GM21786 (cell line): Measurements from ENCODE around the gene TCIRG1.

Experiments used
- ATAC-seq: cut with Tn5 transposase; IDR thresholded peaks from one replicate; pipeline ENCODE4 v1.9.1; 2021; ENCODE audit not compliant: unreplicated experiment

The TCIRG1 gene

GRCh38 chr11:68016904-68017817 lies 21.7 kb upstream of the TCIRG1 start:
- no peak for ATAC-seq

DNA sequence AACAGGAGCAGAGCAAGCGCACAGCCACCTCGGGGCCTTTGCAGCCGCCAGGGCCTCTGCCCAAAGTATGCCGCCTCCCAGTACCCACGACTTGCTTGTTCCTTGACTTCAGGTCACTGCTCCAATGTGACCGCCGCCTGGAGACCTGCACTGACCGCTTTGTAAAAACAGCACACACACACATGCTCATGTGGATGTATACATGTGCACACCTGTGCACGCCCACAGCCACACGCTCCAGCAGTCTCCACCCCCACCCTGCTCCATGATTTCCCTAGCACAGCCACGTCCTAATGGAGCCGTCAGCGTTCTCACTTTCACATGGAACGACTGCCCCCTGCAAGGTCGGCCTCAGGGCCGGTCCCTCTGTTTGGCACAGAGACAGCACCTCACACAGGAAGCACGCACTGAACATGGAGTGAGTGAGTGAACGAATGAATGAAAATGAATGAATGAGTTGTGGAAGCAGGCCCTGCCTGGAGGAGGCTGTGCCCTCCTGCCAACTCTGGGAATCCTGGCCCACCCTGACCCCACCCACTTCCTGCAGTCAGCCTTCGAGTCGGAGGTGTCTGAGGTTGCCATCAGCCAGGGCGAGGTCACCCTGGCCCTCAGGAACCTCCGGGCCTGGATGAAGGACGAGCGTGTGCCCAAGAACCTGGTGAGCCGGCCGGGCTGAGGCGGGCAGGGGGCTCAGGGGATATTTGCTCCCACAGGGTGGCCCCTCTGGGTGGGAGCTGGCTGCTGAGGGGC lies 20.7 kb upstream of the TCIRG1 start:
- no peak for ATAC-seq

GRCh38 chr11:68018730-68019190 lies 20.1 kb upstream of the TCIRG1 start:
- ATAC-seq: no peak

- no peak for ATAC-seq
Observed at GRCh38 chr11:68019486-68019885, 19.3 kb upstream of the TCIRG1 start.

DNA sequence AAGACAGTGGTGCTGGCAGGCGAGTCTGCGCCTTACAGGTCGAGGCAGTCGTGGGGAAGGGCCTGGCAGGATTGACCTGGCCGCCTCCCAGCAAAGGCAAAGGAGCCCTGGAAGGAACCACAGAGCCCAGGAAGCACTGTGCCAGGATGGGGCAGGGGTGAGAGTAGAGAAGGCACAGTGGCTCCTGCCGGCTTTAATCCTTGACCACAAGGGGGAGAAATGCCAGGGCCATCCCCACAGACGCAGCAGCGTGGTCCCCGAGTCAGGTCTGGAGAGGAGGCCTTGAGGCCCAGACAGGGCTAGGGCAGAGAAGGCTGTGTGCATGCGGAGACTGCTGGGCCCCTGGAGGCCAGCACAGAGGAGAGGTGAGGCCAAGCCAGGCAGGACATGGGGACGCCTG lies 18.2 kb upstream of the TCIRG1 start:
- no peak for ATAC-seq

- ATAC-seq: no peak
Observed at GRCh38 chr11:68021167-68021787, 17.5 kb upstream of the TCIRG1 start.

GRCh38 chr11:68022531-68022930 lies 16.3 kb upstream of the TCIRG1 start:
- ATAC-seq: no peak

DNA sequence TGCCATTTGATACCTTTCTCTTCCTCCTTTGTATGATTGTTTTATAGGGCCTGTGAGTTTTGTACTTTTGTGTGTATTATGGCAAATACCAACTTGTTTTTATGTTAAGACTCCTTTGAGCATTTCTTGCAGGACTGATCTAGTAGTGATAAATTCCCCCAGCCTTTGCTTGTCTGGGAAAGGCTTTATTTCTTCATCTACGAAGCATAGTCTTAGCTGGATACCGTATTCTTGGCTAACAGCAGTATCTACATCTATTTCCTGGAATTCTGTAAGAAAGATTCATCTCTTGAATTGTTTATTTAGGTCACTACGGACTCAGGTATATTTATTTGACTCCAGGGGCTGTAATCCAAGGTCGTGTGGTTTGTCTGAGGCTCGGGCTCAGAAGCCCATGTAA lies 14.3 kb upstream of the TCIRG1 start:
- ATAC-seq: no peak

DNA sequence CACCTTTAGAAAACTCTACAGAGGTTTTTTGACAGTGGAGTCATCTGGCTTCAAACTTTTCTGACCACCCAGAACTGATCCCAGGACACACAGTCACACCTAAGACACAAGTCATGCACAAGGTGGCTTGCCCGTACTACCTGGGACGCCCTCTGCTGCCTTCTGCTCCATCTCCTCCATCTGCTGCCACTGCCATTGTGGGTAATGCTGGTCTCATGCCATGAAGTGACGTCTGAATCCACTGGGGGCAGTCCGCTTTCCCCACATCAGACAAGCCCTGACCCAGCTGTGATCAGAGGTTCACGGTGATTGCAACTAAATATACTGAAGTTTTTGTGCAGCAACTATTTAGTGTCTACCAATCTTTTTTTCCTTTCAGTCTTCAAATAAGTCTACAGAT lies 13.8 kb upstream of the TCIRG1 start:
- no peak for ATAC-seq

GRCh38 chr11:68026391-68027105 lies 12.3 kb upstream of the TCIRG1 start:
- ATAC-seq: no peak

DNA sequence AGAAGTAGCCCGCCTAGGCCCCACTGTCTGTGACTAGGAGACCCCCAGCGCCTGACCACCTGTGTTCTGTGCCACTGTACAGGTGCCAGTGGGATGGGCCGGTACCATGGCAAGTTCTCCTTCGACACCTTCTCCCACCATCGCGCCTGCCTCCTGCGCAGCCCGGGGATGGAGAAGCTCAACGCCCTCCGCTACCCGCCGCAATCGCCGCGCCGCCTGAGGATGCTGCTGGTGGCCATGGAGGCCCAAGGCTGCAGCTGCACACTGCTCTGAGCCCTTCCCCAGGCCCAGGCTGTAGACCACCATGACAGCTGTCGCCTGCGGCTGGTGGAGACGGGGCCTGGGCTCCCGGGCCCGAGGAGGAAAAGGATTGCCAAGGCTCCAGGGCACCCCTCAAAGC lies 11.2 kb upstream of the TCIRG1 start:
- no peak for ATAC-seq

- ATAC-seq: no peak
Observed at GRCh38 chr11:68028802-68029545, 9.9 kb upstream of the TCIRG1 start.

GRCh38 chr11:68030318-68031143 lies 8.3 kb upstream of the TCIRG1 start, which contains the start of gene NDUFS8:
Gene NDUFS8 (plus strand): TSS chr11:68030681. CDS start chr11:68032152, 1,471 bp downstream.
- ATAC-seq: peak; percentile 94

GRCh38 chr11:68031144-68031464 lies 7.7 kb upstream of the TCIRG1 start:
- ATAC-seq: no peak

- no peak for ATAC-seq
Observed at GRCh38 chr11:68032003-68032402, 6.8 kb upstream of the TCIRG1 start.

GRCh38 chr11:68032997-68033707 lies 5.7 kb upstream of the TCIRG1 start:
- ATAC-seq: no peak

DNA sequence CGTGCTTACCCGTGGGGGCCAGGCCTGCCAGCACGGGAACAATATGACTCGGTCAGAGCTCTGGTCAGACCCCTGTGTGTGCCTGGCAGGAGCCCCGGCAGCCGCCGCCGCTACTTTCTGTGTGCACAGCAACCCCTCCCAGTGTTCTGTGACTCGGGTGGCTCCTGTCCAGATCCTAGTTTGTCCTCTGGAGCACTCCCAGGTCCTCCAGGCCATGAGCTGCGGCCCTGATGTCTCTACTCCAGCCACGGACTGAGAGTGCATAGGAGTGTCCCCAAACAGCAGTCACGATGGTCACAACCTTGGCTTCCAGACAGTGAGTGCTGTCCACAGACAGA lies 5.1 kb upstream of the TCIRG1 start:
- ATAC-seq: no peak

GRCh38 chr11:68035266-68035876 lies 3.5 kb upstream of the TCIRG1 start:
- no peak for ATAC-seq
